GM12865 (cell line): ENCODE data around the gene MRPL41.
"Not testable (repeated sequence)": the region's sequence is repeated elsewhere in the genome, so short reads cannot be mapped to it uniquely, and the experiment has no call there.

Experiments
- DNase-seq: peaks from one replicate; pipeline ENCODE4 v3.0.0; 2010; ENCODE audit warnings: low read depth
- H3K4me3 ChIP-seq: 2 replicates; pipeline ENCODE4 v1.5.1; 2011; ENCODE audit warnings: mild to moderate bottlenecking, low read depth, low read length, control low read depth
- CTCF ChIP-seq: IDR thresholded peaks from 2 replicates; pipeline ENCODE4 v1.5.1; 2011; ENCODE audit warnings: low read length, control low read depth, low read depth, inconsistent platforms; ENCODE audit not compliant: insufficient read depth; ENCODE audit errors: missing control alignments

Gene MRPL41

DNA sequence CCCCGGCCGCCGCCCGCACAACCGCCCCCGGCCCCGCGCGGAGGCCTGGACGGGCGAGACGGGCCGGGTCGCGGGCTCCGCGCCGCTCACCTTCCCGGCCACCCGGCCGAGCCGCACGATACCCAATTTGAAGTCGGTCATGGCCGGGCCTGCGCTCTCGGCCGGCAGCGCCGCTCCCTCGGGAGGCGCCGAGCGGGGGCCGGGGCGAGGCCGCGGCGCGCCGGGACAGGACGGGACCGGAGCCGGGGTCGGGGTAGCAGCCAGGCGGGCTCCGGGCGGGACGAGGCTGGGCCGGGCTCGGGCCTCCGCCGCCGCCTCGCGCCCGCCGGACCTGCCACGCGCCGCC, 38.4 kb downstream of the MRPL41 start:
- DNase-seq = no peak
- TF ChIP-seq CTCF = no peak
- peak overlapping the region; percentile 56; the same call in 1 of the 2 replicates for H3K4me3 ChIP-seq

- no peak for TF ChIP-seq CTCF
- DNase-seq = peak; percentile 93
- peak within 1 kb of the TSS; percentile 79 for H3K4me3 ChIP-seq
Measured at GRCh38 chr9:137590469-137591383, 39.0 kb downstream of the MRPL41 start, which contains the start of gene ZMYND19. ZMYND19 (minus strand) TSS chr9:137590512; CDS start chr9:137590263, 249 bp downstream.

DNA sequence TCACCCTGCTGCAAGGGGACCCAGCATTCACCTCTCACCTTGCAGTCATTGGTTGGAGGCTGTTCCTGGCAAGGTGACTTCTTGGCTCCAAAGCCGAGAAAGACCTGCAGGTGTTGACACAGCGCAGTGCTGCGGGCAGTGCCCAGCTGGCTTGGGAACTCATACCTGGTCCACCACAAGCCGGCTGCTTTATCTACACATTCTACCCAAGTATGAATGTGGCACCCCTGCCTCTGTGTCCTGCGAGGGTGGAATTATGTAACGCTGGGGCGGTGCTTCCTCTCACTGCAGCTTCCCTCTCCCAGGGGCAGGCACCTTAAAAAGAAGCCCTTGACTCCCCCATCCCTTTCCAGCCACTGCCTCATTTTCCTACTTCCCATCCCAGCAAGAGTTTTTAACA, 41.1 kb downstream of the MRPL41 start:
- TF ChIP-seq CTCF = no peak
- DNase-seq = no peak
- no peak overlapping the region for H3K4me3 ChIP-seq

GRCh38 chr9:137593176-137593575, 41.5 kb downstream of the MRPL41 start:
- TF ChIP-seq CTCF = no peak
- DNase-seq = no peak
- no peak overlapping the region for H3K4me3 ChIP-seq

- not testable (repeated sequence) for H3K4me3 ChIP-seq, DNase-seq
Measured at GRCh38 chr9:137596577-137596976, 44.9 kb downstream of the MRPL41 start.

DNA sequence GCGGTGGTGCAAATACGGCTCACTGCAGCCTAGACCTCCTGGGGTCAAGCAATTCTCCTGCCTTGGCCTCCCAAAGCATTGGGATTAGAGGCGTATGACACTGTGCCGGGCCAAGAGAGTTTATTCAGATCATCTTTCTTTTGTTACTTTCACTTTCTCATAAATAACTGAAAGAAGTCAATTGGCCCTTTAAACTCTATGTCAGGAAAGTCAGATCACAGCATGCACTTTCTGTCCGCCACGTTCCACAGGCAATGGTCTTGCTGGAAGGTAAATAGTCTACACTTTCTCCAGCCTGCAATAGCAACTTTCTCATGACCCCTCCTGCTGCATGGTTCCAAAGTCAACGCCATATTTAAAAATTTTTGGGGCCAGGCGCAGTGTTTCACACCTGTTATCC, 47.3 kb downstream of the MRPL41 start:
- TF ChIP-seq CTCF = no peak
- no peak overlapping the region for H3K4me3 ChIP-seq
- no peak for DNase-seq
